RWPE2 (cell line): ENCODE data around the gene TLK1.

ENCODE experiments used
- ATAC-seq: fragments of 200-7000 bp; cut with Tn5 transposase; 3 replicates; pipeline ENCODE4 v1.9.1; 2021; ENCODE audit warnings: low read depth
- DNase-seq: peaks from one replicate; pipeline ENCODE4 v3.0.0-alpha.2; 2020; ENCODE audit warnings: low spot score
- H3K27ac ChIP-seq: fragments of 450-650 bp; 2 replicates; pipeline ENCODE4 v1.5.1; 2017; ENCODE audit warnings: mild to moderate bottlenecking; ENCODE audit not compliant: poor library complexity, severe bottlenecking
- H3K27me3 ChIP-seq: fragments of 250-450 bp; sonication (Bioruptor Pico); 2 replicates; pipeline ENCODE4 v1.5.1; 2021; ENCODE audit warnings: mild to moderate bottlenecking, moderate library complexity; ENCODE audit not compliant: insufficient read depth, poor library complexity, severe bottlenecking
- H3K36me3 ChIP-seq: fragments of 250-450 bp; sonication (Bioruptor Pico); 2 replicates; pipeline ENCODE4 v1.5.1; 2020; ENCODE audit warnings: low read depth, mild to moderate bottlenecking, moderate library complexity
- H3K4me1 ChIP-seq: fragments of 250-450 bp; sonication (Bioruptor Pico); 2 replicates; pipeline ENCODE4 v1.5.1; 2021; ENCODE audit warnings: mild to moderate bottlenecking, moderate library complexity; ENCODE audit not compliant: insufficient read depth, poor library complexity, severe bottlenecking
- H3K4me3 ChIP-seq: fragments of 250-450 bp; sonication (Bioruptor Pico); 2 replicates; pipeline ENCODE4 v1.5.1; 2021; ENCODE audit warnings: mild to moderate bottlenecking, moderate library complexity; ENCODE audit not compliant: severe bottlenecking
- H3K9me3 ChIP-seq: fragments of 250-450 bp; sonication (Bioruptor Pico); 2 replicates; pipeline ENCODE4 v1.5.1; 2021; ENCODE audit warnings: mild to moderate bottlenecking, moderate library complexity; ENCODE audit not compliant: severe bottlenecking
- TF ChIP-seq, protein P1 (sequence below): fragments of 450-650 bp; IDR thresholded peaks from one replicate; pipeline ENCODE4 v1.5.1; 2017; ENCODE audit warnings: mild to moderate bottlenecking, moderate library complexity; ENCODE audit not compliant: poor library complexity, severe bottlenecking

The TLK1 gene

DNA sequence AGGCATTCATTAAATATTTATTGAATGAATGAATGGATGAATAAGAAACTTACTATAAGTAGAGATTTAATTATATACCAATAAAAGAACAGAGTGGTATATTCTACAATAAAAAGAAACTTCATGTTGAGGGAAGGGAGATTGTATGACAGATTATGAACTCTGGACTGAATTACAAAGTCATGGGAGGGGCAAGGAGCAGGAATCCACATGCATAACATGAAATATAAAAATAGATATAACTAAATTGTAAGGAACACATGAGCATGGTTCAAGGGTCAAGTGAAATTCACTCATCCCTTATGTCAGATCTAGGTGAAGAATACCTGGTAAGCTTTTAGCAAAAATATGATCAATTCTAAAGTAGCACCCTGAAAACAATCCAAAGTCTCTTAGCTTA lies 27.1 kb upstream of the TLK1 start:
- Histone ChIP-seq H3K27ac (no peak overlapping the region), H3K9me3 (no peaks in the 10 kb centered on the region), H3K4me3 (no peak overlapping the region), H3K36me3 (no peaks in the 10 kb centered on the region), H3K27me3 (no peaks in the 10 kb centered on the region), H3K4me1 (no peaks in the 10 kb centered on the region)
- DNase-seq (no peak), ATAC-seq (no peak)
- TF ChIP-seq, protein P1, sequence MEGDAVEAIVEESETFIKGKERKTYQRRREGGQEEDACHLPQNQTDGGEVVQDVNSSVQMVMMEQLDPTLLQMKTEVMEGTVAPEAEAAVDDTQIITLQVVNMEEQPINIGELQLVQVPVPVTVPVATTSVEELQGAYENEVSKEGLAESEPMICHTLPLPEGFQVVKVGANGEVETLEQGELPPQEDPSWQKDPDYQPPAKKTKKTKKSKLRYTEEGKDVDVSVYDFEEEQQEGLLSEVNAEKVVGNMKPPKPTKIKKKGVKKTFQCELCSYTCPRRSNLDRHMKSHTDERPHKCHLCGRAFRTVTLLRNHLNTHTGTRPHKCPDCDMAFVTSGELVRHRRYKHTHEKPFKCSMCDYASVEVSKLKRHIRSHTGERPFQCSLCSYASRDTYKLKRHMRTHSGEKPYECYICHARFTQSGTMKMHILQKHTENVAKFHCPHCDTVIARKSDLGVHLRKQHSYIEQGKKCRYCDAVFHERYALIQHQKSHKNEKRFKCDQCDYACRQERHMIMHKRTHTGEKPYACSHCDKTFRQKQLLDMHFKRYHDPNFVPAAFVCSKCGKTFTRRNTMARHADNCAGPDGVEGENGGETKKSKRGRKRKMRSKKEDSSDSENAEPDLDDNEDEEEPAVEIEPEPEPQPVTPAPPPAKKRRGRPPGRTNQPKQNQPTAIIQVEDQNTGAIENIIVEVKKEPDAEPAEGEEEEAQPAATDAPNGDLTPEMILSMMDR, result no peak

- DNase-seq (no peak), ATAC-seq (no peak)
- no peaks in the 10 kb centered on the region for H3K36me3 ChIP-seq
- no peaks in the 10 kb centered on the region for H3K4me1 ChIP-seq
- H3K9me3 ChIP-seq, result no peaks in the 10 kb centered on the region
- no peaks in the 10 kb centered on the region for H3K27me3 ChIP-seq
- no peak overlapping the region for H3K4me3 ChIP-seq
- TF ChIP-seq, protein P1, result no peak
- no peak overlapping the region for H3K27ac ChIP-seq
Observed at GRCh38 chr2:171187177-171187576, 26.5 kb upstream of the TLK1 start.

GRCh38 chr2:171185941-171186340 lies 25.2 kb upstream of the TLK1 start:
- no peak overlapping the region for H3K27ac ChIP-seq
- no peaks in the 10 kb centered on the region for H3K4me1 ChIP-seq
- H3K9me3 ChIP-seq, result no peaks in the 10 kb centered on the region
- H3K4me3 ChIP-seq, result no peak overlapping the region
- H3K27me3 ChIP-seq, result no peaks in the 10 kb centered on the region
- H3K36me3 ChIP-seq, result no peaks in the 10 kb centered on the region
- ATAC-seq (no peak), DNase-seq (no peak)
- TF ChIP-seq, protein P1, result no peak

DNA sequence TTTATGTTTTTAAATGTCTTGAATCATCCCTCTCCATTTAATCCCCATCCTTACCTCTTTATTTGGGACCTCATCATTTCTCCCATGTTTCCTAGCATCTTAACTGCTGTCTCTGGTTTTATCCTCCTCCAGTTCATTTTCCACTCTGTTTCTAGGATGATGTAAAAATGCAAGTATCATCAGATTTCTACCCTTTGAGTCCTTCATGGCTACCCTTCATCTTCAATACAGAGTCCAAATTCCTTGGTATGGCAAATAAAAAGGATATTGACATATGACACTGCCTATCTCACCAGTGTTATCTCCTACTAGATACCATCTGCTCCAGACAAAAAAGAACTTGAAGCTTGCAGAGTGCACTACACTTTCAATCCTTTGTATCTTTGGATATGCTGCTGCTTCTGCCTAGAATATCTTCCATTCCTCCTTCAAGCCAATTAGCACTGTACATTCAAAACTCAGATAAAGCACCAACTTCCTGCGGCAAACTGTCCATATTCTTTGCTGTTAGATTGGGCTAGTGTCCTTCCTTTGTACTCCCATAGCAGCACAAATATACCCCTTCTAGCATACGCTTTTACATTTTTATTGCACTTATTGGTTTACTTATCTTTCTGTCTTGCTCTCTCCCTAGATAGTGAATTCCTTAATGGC lies 24.6 kb upstream of the TLK1 start:
- ATAC-seq (no peak), DNase-seq (no peak)
- Histone ChIP-seq H3K4me1 (no peaks in the 10 kb centered on the region), H3K36me3 (no peaks in the 10 kb centered on the region), H3K27me3 (no peaks in the 10 kb centered on the region), H3K27ac (no peak overlapping the region), H3K4me3 (no peak overlapping the region), H3K9me3 (no peaks in the 10 kb centered on the region)
- TF ChIP-seq, protein P1, result no peak
